HEK293 (cell line): Measurements from ENCODE around the gene EPN2.

Experiments used
- CTCF ChIA-PET: fragments of 350-600 bp; formaldehyde crosslinking; extraction: SDS; loops from one replicate; lab custom pipeline; 2021; ENCODE audit warnings: antibody characterized with exemption; lab: Yijun Ruan, JAX
- POLR2A ChIA-PET: fragments of 300-600 bp; formaldehyde crosslinking; extraction: SDS; loops from one replicate; lab custom pipeline; 2020; ENCODE audit warnings: antibody characterized with exemption, inconsistent platforms; lab: Yijun Ruan, JAX
- H3K27ac ChIP-seq: fragments of 200-500 bp; sonication (Bioruptor generic); 2 replicates; pipeline ENCODE4 v1.5.1; 2014; ENCODE audit warnings: low read depth, low read length, control low read depth, inconsistent platforms; ENCODE audit errors: extremely low read depth
- H3K36me3 ChIP-seq, 2 experiments: fragments of 200-500 bp in 1 of 2; sonication (Bioruptor generic) in 1 of 2; 1 replicate in 1 of 2; 2 replicates in 1 of 2; pipeline ENCODE4 v1.5.1; 2014 to 2017; ENCODE audit warnings: inconsistent platforms in 2 of 2, low read length in 2 of 2; ENCODE audit not compliant: control insufficient read depth in 2 of 2, insufficient read depth in 1 of 2
- H3K4me1 ChIP-seq: fragments of 200-500 bp; sonication (Bioruptor generic); 2 replicates; pipeline ENCODE4 v1.5.1; 2014; ENCODE audit warnings: mild to moderate bottlenecking, low read length, inconsistent platforms; ENCODE audit not compliant: control insufficient read depth, insufficient read depth
- H3K4me3 ChIP-seq: 2 replicates; pipeline ENCODE4 v1.5.1; 2011; ENCODE audit warnings: low read depth, mild to moderate bottlenecking, control low read depth, low read length, moderate library complexity
- H3K9me3 ChIP-seq: fragments of 200-500 bp; sonication (Bioruptor generic); 2 replicates; pipeline ENCODE4 v1.5.1; 2014; ENCODE audit warnings: low read depth, low read length, inconsistent platforms; ENCODE audit not compliant: control insufficient read depth, insufficient read depth
- ATF2 ChIP-seq: fragments of 450-650 bp; formaldehyde crosslinking; IDR thresholded peaks from 2 replicates; pipeline ENCODE4 v1.5.1; 2016; ENCODE audit warnings: missing biosample characterization, missing genetic modification characterization, low read depth
- BCL11A ChIP-seq: fragments of 450-650 bp; formaldehyde crosslinking; IDR thresholded peaks from 2 replicates; pipeline ENCODE4 v1.5.1; 2016; ENCODE audit warnings: low read depth, missing biosample characterization, missing genetic modification characterization
- GLIS1 ChIP-seq: fragments of 450-650 bp; formaldehyde crosslinking; IDR thresholded peaks from 2 replicates; pipeline ENCODE4 v1.5.1; 2016; ENCODE audit warnings: missing biosample characterization, missing genetic modification characterization
- HIC1 ChIP-seq: fragments of 450-650 bp; formaldehyde crosslinking; IDR thresholded peaks from 2 replicates; pipeline ENCODE4 v1.5.1; 2016; ENCODE audit warnings: missing biosample characterization, missing genetic modification characterization
- HOXA7 ChIP-seq: sonication (generic); formaldehyde crosslinking; IDR thresholded peaks from 2 replicates; pipeline ENCODE4 v1.8.1; 2022; ENCODE audit warnings: missing genetic modification reagents, borderline replicate concordance
- KLF16 ChIP-seq: fragments of 450-650 bp; formaldehyde crosslinking; IDR thresholded peaks from 2 replicates; pipeline ENCODE4 v1.5.1; 2017; ENCODE audit warnings: missing biosample characterization, missing genetic modification characterization
- KLF8 ChIP-seq: fragments of 450-650 bp; formaldehyde crosslinking; IDR thresholded peaks from 2 replicates; pipeline ENCODE4 v1.5.1; 2016; ENCODE audit warnings: missing biosample characterization, missing genetic modification characterization
- OSR2 ChIP-seq: fragments of 450-650 bp; formaldehyde crosslinking; IDR thresholded peaks from 2 replicates; pipeline ENCODE4 v1.5.1; 2016; ENCODE audit warnings: missing biosample characterization, missing genetic modification characterization
- RBAK ChIP-seq: fragments of 450-650 bp; formaldehyde crosslinking; IDR thresholded peaks from 2 replicates; pipeline ENCODE4 v1.5.1; 2016; ENCODE audit warnings: missing biosample characterization, missing genetic modification characterization
- SP3 ChIP-seq: fragments of 450-650 bp; formaldehyde crosslinking; IDR thresholded peaks from 2 replicates; pipeline ENCODE4 v1.5.1; 2016; ENCODE audit warnings: missing biosample characterization, missing genetic modification characterization
- ZBTB17 ChIP-seq: fragments of 450-650 bp; formaldehyde crosslinking; IDR thresholded peaks from 2 replicates; pipeline ENCODE4 v1.5.1; 2016; ENCODE audit warnings: missing biosample characterization, missing genetic modification characterization
- ZFHX2 ChIP-seq: fragments of 450-650 bp; formaldehyde crosslinking; conservative IDR thresholded peaks from 2 replicates; pipeline ENCODE4 v1.5.1; 2016; ENCODE audit warnings: missing biosample characterization, missing genetic modification characterization
- ZNF214 ChIP-seq: fragments of 450-650 bp; formaldehyde crosslinking; IDR thresholded peaks from 2 replicates; pipeline ENCODE4 v1.5.1; 2017; ENCODE audit warnings: missing biosample characterization, mild to moderate bottlenecking, missing genetic modification characterization, borderline replicate concordance
- ZNF23 ChIP-seq: fragments of 450-650 bp; formaldehyde crosslinking; IDR thresholded peaks from 2 replicates; pipeline ENCODE4 v1.5.1; 2016; ENCODE audit warnings: missing biosample characterization, missing genetic modification characterization, borderline replicate concordance
- ZNF404 ChIP-seq: fragments of 450-650 bp; formaldehyde crosslinking; IDR thresholded peaks from 2 replicates; pipeline ENCODE4 v1.5.1; 2017; ENCODE audit warnings: missing biosample characterization, missing genetic modification characterization
- ZNF544 ChIP-seq: fragments of 450-650 bp; formaldehyde crosslinking; IDR thresholded peaks from 2 replicates; pipeline ENCODE4 v1.5.0; 2017; ENCODE audit warnings: missing biosample characterization, missing genetic modification characterization
- ZNF561 ChIP-seq: fragments of 450-650 bp; IDR thresholded peaks from 2 replicates; pipeline ENCODE4 v1.5.1; 2018; ENCODE audit warnings: missing biosample characterization, missing genetic modification characterization, borderline replicate concordance
- ZNF571 ChIP-seq: fragments of 450-650 bp; formaldehyde crosslinking; IDR thresholded peaks from 2 replicates; pipeline ENCODE4 v1.5.0; 2017; ENCODE audit warnings: missing biosample characterization, missing genetic modification characterization
- ZNF629 ChIP-seq: fragments of 450-650 bp; formaldehyde crosslinking; IDR thresholded peaks from 2 replicates; pipeline ENCODE4 v1.5.1; 2017; ENCODE audit warnings: missing biosample characterization, missing genetic modification characterization
- ZNF658 ChIP-seq: fragments of 450-650 bp; formaldehyde crosslinking; IDR thresholded peaks from 2 replicates; pipeline ENCODE4; 2016; ENCODE audit warnings: missing biosample characterization, missing genetic modification characterization
- ZXDB ChIP-seq: fragments of 450-650 bp; formaldehyde crosslinking; IDR thresholded peaks from 2 replicates; pipeline ENCODE4 v1.5.1; 2016; ENCODE audit warnings: missing biosample characterization, missing genetic modification characterization
- TF ChIP-seq, protein P1 (sequence below): fragments of 450-650 bp; formaldehyde crosslinking; IDR thresholded peaks from 2 replicates; pipeline ENCODE4 v1.5.1; 2017; ENCODE audit warnings: missing biosample characterization, missing genetic modification characterization
- TF ChIP-seq, protein P2 (sequence below): fragments of 450-650 bp; formaldehyde crosslinking; IDR thresholded peaks from 2 replicates; pipeline ENCODE4 v1.5.1; 2016; ENCODE audit warnings: missing biosample characterization, missing genetic modification characterization

Gene EPN2

GRCh38 chr17:19302791-19303331 lies 65.7 kb downstream of the EPN2 start (continued):
- no peak for TF ChIP-seq ZNF214
- TF ChIP-seq, all 188 proteins: peak for 0

GRCh38 chr17:19303367-19303776 lies 66.2 kb downstream of the EPN2 start:
- ChIA-PET POLR2A (no interaction called here), CTCF (interaction anchor here (2.2 kb wide), 1 partner anchor 14 kb away, joined by 8 read pairs; no protein-coding TSS in a partner anchor)
- Histone ChIP-seq H3K4me3 (no peak overlapping the region), H3K9me3 (no peaks in the 10 kb centered on the region), H3K27ac (no peak overlapping the region), H3K4me1 (peaks cover 6% of the 10 kb centered on the region), H3K36me3 (peaks cover 0 to 8% of the 10 kb centered on the region in 2 experiments; a peak in 1 of 3 replicates)
- TF ChIP-seq ZNF544 (tag by site-specific recombination) = no peak

GRCh38 chr17:19304209-19304608 lies 67.0 kb downstream of the EPN2 start:
- H3K36me3 ChIP-seq = peaks cover 0 to 8% of the 10 kb centered on the region in 2 experiments; a peak in 1 of 3 replicates
- no peaks in the 10 kb centered on the region; the same call in 1 of the 2 replicates for H3K4me1 ChIP-seq
- H3K27ac ChIP-seq = no peak overlapping the region
- H3K9me3 ChIP-seq = no peaks in the 10 kb centered on the region
- no peak for TF ChIP-seq HIC1
- no peak for TF ChIP-seq ZNF404 (tag by site-specific recombination)
- peak; percentile 27; the same call in 1 of the 2 replicates for TF ChIP-seq ZNF629 (tag by site-specific recombination)
- TF ChIP-seq OSR2 = 0 out of 2 replicates have a peak, but pooled peaks have one; percentile 39
- TF ChIP-seq ATF2 (tag by site-specific recombination) = peak; percentile 86
- H3K4me3 ChIP-seq = no peak overlapping the region
- POLR2A ChIA-PET = no interaction called here
- CTCF ChIA-PET = interaction anchor here (2.2 kb wide), 1 partner anchor 13 kb away, joined by 8 read pairs; no protein-coding TSS in a partner anchor

- Histone ChIP-seq H3K4me3 (no peak overlapping the region), H3K27ac (no peak overlapping the region), H3K4me1 (no peaks in the 10 kb centered on the region), H3K36me3 (peaks cover 0 to 13% of the 10 kb centered on the region in 2 experiments; a peak in 1 of 3 replicates), H3K9me3 (no peaks in the 10 kb centered on the region)
- TF ChIP-seq ZNF23 (no peak), HOXA7 (CRISPR knock-in tag) (no peak), SP3 (tag by site-specific recombination) (no peak), BCL11A (tag by site-specific recombination) (no peak), ZNF658 (tag by site-specific recombination) (no peak), ZNF561 (tag by site-specific recombination) (no peak), GLIS1 (tag by site-specific recombination) (no peak), ZNF571 (tag by site-specific recombination) (no peak), ZXDB (tag by site-specific recombination) (no peak), ZNF544 (tag by site-specific recombination) (no peak), RBAK (tag by site-specific recombination) (no peak), ZBTB17 (no peak), KLF8 (no peak), KLF16 (tag by site-specific recombination) (no peak), ZFHX2 (tag by site-specific recombination) (no peak), ZNF214 (no peak)
- TF ChIP-seq, protein P1, sequence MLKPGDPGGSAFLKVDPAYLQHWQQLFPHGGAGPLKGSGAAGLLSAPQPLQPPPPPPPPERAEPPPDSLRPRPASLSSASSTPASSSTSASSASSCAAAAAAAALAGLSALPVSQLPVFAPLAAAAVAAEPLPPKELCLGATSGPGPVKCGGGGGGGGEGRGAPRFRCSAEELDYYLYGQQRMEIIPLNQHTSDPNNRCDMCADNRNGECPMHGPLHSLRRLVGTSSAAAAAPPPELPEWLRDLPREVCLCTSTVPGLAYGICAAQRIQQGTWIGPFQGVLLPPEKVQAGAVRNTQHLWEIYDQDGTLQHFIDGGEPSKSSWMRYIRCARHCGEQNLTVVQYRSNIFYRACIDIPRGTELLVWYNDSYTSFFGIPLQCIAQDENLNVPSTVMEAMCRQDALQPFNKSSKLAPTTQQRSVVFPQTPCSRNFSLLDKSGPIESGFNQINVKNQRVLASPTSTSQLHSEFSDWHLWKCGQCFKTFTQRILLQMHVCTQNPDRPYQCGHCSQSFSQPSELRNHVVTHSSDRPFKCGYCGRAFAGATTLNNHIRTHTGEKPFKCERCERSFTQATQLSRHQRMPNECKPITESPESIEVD (tag by site-specific recombination) = no peak
- TF ChIP-seq, protein P2, sequence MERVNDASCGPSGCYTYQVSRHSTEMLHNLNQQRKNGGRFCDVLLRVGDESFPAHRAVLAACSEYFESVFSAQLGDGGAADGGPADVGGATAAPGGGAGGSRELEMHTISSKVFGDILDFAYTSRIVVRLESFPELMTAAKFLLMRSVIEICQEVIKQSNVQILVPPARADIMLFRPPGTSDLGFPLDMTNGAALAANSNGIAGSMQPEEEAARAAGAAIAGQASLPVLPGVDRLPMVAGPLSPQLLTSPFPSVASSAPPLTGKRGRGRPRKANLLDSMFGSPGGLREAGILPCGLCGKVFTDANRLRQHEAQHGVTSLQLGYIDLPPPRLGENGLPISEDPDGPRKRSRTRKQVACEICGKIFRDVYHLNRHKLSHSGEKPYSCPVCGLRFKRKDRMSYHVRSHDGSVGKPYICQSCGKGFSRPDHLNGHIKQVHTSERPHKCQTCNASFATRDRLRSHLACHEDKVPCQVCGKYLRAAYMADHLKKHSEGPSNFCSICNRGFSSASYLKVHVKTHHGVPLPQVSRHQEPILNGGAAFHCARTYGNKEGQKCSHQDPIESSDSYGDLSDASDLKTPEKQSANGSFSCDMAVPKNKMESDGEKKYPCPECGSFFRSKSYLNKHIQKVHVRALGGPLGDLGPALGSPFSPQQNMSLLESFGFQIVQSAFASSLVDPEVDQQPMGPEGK = no peak
- POLR2A ChIA-PET = no interaction called here
- CTCF ChIA-PET = interaction anchor here (2.2 kb wide), 1 partner anchor 12 kb away, joined by 8 read pairs; no protein-coding TSS in a partner anchor
These were observed 67.6 kb downstream of the EPN2 start for GRCh38 chr17:19304751-19305150.
